ENCODE data around the gene PPP1R7. TPM values are rescaled to one million over a fixed set of nuclear protein-coding genes. Genes with fewer than 3 reads are reported as not detected.

PPP1R7 gene
- total RNA-seq, 3 donors from 2014 or later (not counting 1 experiment from before 2014, with no cell fraction given): 57.8 to 66.3 (median 60.4) TPM

DNA sequence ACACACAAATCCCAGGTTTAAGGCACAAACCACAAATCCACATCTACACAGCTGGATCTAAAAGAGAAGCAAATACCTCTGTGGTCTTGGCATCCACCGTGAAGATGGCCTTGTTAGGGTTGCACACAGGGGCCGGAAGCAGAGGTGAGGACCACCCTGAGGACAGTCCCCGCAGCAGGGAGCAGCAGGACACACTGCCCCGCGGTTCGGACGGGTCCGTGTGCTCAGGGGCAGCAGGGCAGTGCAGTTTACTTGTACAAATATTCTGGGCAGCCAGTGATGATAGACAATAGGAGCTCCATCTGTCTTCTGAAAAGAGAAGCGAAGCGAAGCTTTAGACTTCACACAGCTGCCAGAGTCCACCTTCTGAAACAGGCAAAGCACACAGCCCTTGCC is 9.8 kb upstream of the PPP1R7 start:
- ATAC-seq (no peak), DNase-seq (no peak)
- no peaks in the 10 kb centered on the region for H3K9me3 Mint-ChIP-seq
- no peaks in the 10 kb centered on the region for H3K27me3 Mint-ChIP-seq (ENCODE audit: low read depth in 2 of 2)
- intact Hi-C loops (cut with micrococcal nuclease): no loop called here
- WGBS (ENCODE audit: insufficient coverage): 97% methylated on average over 10 of the region's 10 CpGs
- Histone ChIP-seq H3K36me3 (ENCODE audit: control insufficient read depth, insufficient read depth, low read length) (peaks cover 7% of the 10 kb centered on the region), H3K4me3 (ENCODE audit: low read length) (no peak overlapping the region), H3K9me3 (ENCODE audit: control insufficient read depth, insufficient read depth, low read length) (no peaks in the 10 kb centered on the region), H3K27me3 (ENCODE audit: control insufficient read depth, insufficient read depth, low read length) (no peaks in the 10 kb centered on the region), H3K4me1 (ENCODE audit: control insufficient read depth, insufficient read depth, low read length) (no peaks in the 10 kb centered on the region), H3K27ac (ENCODE audit: low read length) (no peak overlapping the region)
- H3K36me3 Mint-ChIP-seq: no peaks in the 10 kb centered on the region
- no peaks in the 10 kb centered on the region for H3K4me1 Mint-ChIP-seq
- H3K4me3 Mint-ChIP-seq: no peak overlapping the region
- no peak overlapping the region for H3K27ac Mint-ChIP-seq
- TF ChIP-seq, protein P1, sequence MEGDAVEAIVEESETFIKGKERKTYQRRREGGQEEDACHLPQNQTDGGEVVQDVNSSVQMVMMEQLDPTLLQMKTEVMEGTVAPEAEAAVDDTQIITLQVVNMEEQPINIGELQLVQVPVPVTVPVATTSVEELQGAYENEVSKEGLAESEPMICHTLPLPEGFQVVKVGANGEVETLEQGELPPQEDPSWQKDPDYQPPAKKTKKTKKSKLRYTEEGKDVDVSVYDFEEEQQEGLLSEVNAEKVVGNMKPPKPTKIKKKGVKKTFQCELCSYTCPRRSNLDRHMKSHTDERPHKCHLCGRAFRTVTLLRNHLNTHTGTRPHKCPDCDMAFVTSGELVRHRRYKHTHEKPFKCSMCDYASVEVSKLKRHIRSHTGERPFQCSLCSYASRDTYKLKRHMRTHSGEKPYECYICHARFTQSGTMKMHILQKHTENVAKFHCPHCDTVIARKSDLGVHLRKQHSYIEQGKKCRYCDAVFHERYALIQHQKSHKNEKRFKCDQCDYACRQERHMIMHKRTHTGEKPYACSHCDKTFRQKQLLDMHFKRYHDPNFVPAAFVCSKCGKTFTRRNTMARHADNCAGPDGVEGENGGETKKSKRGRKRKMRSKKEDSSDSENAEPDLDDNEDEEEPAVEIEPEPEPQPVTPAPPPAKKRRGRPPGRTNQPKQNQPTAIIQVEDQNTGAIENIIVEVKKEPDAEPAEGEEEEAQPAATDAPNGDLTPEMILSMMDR (IDR thresholded peaks at IDR 0.05): no peak

DNA sequence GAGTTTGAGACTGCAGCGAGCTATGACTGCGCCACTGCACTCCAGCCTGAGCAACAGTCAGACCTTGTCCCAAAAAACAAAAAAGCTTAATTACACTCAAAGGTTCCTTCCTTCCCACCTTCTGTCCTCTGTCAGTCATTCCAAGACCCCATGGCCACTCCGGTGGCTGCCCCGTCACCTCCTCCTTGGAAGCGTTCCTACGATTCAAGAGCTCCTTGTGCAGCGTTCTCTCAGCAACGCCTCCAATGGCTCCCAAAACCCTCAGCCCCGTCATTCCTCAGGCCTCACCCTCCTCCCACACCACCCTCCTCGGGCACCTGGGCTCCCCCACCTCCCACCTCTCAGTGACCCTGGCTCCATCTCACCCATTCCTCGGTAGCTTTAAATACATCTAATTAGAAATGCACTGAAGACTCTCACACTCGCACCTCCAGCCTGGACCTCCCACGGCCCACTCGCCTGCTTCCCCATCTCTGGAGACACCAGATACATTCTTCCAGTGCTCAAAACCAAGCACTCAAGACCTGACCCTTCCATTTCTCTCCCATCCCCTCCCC is 9.0 kb upstream of the PPP1R7 start:
- no peak overlapping the region for H3K4me3 ChIP-seq (ENCODE audit: low read length)
- DNase-seq: no peak
- TF ChIP-seq, protein P1 (IDR thresholded peaks at IDR 0.05): no peak
- H3K4me3 Mint-ChIP-seq: no peak overlapping the region
- H3K27ac Mint-ChIP-seq: no peak overlapping the region
- no peaks in the 10 kb centered on the region for H3K9me3 Mint-ChIP-seq
- H3K4me1 ChIP-seq (ENCODE audit: control insufficient read depth, insufficient read depth, low read length): no peaks in the 10 kb centered on the region
- H3K4me1 Mint-ChIP-seq: no peaks in the 10 kb centered on the region
- H3K36me3 Mint-ChIP-seq: no peaks in the 10 kb centered on the region
- no peaks in the 10 kb centered on the region for H3K27me3 Mint-ChIP-seq (ENCODE audit: low read depth in 2 of 2)
- 96% methylated on average over 14 of the region's 14 CpGs for WGBS (ENCODE audit: insufficient coverage)
- H3K9me3 ChIP-seq (ENCODE audit: control insufficient read depth, insufficient read depth, low read length): no peaks in the 10 kb centered on the region
- no peaks in the 10 kb centered on the region for H3K27me3 ChIP-seq (ENCODE audit: control insufficient read depth, insufficient read depth, low read length)
- intact Hi-C loops (cut with micrococcal nuclease): no loop called here
- ATAC-seq: no peak
- H3K27ac ChIP-seq (ENCODE audit: low read length): no peak overlapping the region
- peaks cover 7% of the 10 kb centered on the region for H3K36me3 ChIP-seq (ENCODE audit: control insufficient read depth, insufficient read depth, low read length)

DNA sequence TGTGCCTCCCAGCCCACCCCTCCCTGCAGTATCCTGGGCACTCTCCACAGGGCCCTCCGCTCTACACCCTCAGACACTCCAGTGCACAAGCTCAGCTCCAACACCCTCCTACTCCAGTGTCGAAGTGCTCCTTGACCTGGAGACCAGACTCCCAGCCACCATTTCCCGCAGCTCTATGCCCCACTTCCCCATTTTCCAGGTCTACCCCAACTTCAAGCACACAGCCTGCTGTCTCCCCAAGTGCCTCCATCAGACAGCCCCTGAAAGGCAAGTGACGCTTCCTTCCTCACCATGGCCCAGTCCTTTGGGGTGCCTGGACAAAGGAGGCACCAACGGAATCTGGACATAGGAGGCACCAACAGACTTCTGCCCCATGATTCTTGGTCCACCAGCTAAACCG is 8.2 kb upstream of the PPP1R7 start:
- DNase-seq: no peak
- TF ChIP-seq, protein P1 (IDR thresholded peaks at IDR 0.05): no peak
- H3K27ac Mint-ChIP-seq: no peak overlapping the region

DNA sequence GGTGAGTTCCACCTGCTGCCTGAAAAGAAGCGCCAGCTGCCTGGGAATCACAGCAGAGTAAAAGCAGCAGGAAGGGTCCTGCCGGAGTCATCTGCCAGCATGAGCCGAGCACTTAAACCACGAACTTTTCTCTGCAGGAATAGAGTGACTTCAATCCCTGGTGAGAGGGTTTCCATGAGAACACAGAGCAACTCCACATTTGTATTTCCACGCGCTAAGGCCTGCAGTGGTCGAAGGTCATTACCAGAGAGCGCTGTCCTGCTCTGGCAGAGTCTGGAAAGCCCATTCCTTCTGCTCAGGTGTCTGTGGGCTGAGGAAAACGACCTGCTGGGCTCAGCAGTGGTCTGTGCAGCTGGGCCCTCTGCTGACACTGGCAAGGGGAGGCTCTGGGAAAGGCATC is 7.7 kb upstream of the PPP1R7 start:
- Mint-ChIP-seq H3K27ac (no peak overlapping the region), H3K4me1 (no peaks in the 10 kb centered on the region), H3K27me3 (ENCODE audit: low read depth in 2 of 2) (no peaks in the 10 kb centered on the region), H3K36me3 (no peaks in the 10 kb centered on the region), H3K4me3 (no peak overlapping the region), H3K9me3 (no peaks in the 10 kb centered on the region)
- Histone ChIP-seq H3K9me3 (ENCODE audit: control insufficient read depth, insufficient read depth, low read length) (no peaks in the 10 kb centered on the region), H3K27me3 (ENCODE audit: control insufficient read depth, insufficient read depth, low read length) (no peaks in the 10 kb centered on the region), H3K4me3 (ENCODE audit: low read length) (no peak overlapping the region), H3K27ac (ENCODE audit: low read length) (no peak overlapping the region), H3K4me1 (ENCODE audit: control insufficient read depth, insufficient read depth, low read length) (no peaks in the 10 kb centered on the region), H3K36me3 (ENCODE audit: control insufficient read depth, insufficient read depth, low read length) (peaks cover 7% of the 10 kb centered on the region)
- TF ChIP-seq, protein P1 (IDR thresholded peaks at IDR 0.05): no peak
- ATAC-seq (no peak), DNase-seq (no peak)
- intact Hi-C loops (cut with micrococcal nuclease): no loop called here
- 87% methylated on average over 9 of the region's 9 CpGs for WGBS (ENCODE audit: insufficient coverage)

More for the DNA sequence above, 8.2 kb upstream of the PPP1R7 start:
- intact Hi-C loops (cut with micrococcal nuclease): no loop called here
- H3K27me3 ChIP-seq (ENCODE audit: control insufficient read depth, insufficient read depth, low read length): no peaks in the 10 kb centered on the region
- 93% methylated on average over 6 of the region's 6 CpGs for WGBS (ENCODE audit: insufficient coverage)
- H3K4me1 Mint-ChIP-seq: no peaks in the 10 kb centered on the region
- H3K9me3 Mint-ChIP-seq: no peaks in the 10 kb centered on the region
- no peaks in the 10 kb centered on the region for H3K9me3 ChIP-seq (ENCODE audit: control insufficient read depth, insufficient read depth, low read length)
- H3K4me1 ChIP-seq (ENCODE audit: control insufficient read depth, insufficient read depth, low read length): no peaks in the 10 kb centered on the region
- no peak for ATAC-seq
- no peaks in the 10 kb centered on the region for H3K27me3 Mint-ChIP-seq (ENCODE audit: low read depth in 2 of 2)
- H3K36me3 Mint-ChIP-seq: no peaks in the 10 kb centered on the region
- H3K4me3 Mint-ChIP-seq: no peak overlapping the region
- H3K4me3 ChIP-seq (ENCODE audit: low read length): no peak overlapping the region
- peaks cover 7% of the 10 kb centered on the region for H3K36me3 ChIP-seq (ENCODE audit: control insufficient read depth, insufficient read depth, low read length)
- H3K27ac ChIP-seq (ENCODE audit: low read length): no peak overlapping the region
